HS-27A (cell line): ENCODE results near the gene MSL1.

Experiments used
- DNase-seq: peaks from one replicate; pipeline ENCODE4 v3.0.0-alpha.2; 2012; ENCODE audit warnings: low read depth, missing footprints

Gene MSL1

DNA sequence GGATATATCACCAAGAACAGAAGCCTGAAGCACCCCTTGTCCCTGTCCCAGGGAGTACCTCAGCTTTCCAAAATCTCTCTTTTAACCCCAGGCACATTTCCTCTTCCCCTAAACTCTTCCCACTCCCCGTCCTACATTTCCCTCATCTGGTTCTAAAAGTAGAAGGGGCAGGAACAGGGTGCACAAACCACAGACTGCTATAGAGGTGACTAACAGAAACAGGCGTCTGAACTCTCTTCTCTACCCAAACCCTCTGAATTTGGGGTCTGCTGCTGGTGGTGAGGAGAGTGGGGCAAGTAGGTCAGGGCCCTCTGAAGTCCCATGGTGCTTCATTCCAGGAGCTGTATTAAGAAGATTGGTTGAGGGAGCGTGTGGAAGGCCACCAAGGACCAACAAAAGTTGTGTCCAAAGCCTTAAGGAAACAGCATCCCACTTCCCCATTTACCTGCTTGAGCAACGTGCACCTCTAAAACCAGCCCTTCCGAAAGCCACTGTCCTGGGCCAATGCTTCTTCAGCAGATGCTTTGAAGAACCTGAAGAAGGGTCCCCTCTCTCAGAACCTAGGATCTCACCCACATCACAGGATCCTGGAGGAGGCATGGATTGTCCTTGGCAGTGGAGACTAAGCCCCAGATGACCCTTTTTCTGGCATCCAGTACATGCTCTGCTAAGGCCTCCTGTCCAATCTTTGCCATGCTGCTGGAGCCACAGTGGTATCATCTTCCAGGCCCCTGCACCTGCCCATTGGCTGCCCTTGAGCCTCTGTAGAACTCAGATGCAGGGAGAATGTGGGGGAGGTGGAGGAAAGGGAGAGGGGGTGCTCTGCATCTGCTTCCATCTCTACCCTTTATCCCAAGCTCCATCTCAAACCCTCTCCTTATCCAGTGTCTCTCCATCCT lies 15.7 kb upstream of the MSL1 start:
- no peak for DNase-seq

DNA sequence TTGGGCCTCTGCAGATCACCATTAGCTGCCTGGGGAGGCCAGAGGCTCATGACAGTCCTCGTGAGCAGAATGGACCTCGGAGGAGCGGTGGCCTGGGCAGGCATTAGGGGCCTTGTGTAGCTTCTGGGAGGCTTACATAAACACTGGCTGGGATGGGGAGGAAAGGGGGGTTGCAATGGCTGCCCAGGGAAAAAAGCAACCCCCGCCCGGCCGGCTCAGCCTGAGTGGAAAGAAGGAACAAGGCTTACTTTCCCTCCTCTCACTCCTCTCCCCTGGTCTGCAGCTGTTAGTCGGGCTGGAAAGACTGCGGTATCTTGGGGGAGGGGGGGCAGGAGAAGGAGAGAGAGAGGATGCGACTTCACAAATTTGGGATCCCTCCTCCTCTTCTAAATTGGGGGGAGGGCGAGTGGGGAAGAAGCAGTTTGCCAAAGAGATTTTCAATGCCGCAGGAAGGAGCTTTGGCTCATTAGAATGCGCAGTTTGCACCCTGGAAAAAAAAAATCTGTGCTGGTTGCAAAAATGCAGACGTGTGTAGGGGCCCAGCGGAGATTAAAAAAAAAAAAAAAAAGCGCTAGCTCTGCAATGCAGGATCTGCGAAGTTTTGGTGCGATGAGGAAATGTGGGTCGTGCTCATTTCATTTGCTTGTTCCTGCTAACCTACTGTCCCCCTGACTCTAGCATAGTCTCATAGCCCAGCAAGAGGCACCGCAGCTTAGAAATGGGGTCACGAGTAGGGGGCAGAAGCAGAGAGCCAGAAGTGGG lies 14.8 kb upstream of the MSL1 start:
- DNase-seq: no peak

DNA sequence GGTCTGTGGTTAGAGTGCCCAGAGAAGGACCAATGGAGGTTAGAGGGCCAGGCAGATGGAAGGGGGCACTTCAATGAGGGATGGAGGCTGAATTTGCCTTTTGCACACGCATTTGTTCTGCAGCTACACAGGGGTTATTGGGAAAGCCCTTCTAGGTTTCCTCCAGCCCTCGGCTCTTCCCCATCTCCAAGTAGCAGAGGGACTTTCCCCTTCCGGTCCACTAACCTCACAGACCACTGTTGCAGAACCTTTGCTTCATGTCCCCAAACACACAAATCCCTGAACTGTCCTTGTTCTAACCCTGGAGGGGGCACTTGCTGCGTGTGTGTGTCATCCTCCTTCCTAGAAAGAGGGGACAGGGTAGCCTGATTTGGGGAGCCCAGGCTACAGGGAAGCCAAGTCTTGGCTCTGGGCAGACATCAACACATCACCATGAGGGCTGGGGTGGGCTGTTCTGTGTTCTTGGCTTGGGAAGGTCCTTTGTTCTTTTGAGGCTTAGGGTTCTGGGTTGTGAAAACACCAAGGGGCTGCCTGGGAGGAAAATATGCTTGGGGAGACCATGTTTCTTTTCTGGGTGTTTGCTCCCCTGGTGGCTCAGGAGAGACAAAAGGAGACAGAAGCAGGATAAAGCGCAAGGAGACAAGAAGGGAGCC lies 14.1 kb upstream of the MSL1 start:
- no peak for DNase-seq

DNA sequence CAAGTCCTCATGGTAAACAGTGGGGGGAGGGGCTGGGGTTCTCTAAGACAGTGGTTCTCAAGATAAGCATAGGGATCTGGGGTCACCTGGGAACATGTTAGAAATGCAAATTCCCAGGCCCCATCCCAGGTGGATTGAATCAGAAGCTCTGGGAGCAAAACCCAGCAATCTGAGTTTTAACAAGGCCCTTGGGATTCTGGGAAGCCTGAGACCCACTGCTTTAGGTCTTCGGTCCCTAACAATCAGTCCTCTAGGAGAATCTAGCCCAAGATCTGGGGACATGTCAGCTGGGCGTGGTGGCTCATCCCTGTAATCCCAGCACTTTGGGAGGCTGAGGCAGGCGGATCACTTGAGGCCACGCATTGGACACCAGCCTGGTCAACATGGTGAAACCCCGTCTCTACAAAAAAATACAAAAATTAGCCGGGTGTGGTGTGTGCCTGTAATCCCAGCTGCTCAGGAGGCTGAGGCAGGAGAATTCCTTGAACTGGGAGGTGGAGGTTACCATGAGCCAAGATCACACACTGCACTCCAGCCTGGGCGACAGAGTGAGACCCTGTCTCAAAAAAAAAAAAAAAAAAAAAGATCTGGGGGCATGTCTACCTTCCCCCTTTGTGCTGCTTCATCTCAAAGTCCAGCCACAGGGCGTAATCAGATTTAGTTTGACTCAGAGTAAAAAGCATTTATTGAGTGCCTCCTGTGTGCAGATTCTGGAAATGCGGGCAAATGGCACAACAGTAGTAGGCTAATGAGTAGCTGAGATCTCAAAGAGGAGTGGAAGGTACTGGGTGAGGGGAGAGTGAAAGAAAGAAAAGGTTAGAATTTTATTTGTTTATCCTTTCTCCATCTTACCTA lies 12.6 kb upstream of the MSL1 start:
- DNase-seq: no peak

DNA sequence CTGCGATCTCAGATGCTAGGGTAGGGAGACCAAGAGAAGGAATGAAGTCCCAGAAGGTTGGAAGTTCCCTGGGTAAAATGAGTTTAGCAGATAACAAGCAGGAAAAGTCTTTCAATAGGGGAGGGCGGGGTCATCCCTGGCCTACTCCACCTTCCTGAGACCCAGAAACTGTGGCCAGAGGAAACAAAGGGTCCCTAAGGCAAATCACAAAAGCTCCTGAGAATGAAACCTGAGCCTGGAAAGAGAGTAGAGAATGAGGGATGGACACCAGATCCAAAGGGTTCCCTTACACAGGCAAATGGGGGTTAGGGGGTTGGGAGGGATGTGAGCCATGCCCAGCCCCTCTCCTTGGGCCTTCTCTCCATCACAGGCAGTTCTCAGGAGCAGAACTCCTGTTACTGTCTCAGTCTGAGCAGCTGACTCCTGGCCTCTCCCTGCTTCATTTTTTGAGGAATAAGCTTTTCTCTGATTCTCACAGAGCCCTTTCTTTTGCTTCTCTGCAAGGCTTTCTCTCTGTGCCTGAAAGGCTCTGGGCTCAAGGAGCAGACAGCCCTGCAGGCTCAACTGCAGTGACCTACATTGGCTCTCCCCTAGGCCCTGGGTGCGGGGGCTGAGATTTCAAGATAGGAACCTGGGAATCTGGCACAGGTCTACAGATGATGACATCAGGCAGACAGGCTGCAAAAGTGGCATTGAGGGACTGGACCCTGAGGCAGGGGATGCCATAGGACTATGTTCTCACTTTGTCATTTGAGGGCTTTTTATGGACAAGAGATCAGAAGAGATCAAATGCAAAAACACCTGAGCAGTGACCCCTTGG lies 11.5 kb upstream of the MSL1 start:
- no peak for DNase-seq

DNA sequence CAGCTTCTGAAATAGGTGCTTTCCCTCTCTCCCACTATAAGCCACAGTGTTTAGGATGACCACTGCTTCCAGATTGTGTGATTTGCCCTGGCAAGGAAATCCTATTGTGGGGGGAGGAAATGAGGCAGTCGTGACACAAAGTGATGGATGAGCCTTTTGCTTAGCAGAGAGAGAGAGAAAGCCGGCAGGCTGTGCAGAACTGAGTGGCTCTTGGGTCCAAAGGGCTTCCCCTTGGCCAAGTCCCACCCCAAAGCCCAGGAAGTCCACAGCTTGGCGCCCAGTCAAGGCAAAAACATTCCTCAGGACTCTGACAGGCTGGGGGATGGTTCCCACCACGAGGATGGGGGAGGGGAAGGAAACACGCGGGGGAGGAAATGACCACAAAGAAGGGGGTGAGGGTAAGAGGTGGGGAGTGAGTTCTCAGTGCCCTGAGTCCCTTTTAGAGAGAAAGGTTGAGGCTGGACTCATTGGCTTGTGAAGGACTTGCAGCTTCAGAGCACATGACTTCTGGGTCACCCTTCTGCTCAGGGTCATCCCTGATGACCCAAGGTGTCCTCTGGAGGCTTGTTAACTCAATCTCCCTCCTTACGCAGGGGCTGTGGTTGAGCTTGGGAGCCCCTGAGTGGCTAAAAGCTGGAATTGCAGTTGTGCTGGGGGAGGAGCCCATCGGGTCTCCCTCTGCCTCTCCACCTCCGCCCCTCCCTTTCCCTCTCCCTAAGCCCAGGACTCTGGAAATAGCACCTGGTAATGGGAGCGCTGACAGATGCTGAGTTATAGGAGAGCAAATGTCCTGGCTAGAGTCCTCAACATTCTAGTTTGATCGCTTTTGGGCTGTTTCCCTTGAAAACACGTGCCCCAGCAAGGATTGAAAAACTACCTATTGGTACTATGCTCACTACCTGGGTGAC lies 10.3 kb upstream of the MSL1 start:
- no peak for DNase-seq

DNA sequence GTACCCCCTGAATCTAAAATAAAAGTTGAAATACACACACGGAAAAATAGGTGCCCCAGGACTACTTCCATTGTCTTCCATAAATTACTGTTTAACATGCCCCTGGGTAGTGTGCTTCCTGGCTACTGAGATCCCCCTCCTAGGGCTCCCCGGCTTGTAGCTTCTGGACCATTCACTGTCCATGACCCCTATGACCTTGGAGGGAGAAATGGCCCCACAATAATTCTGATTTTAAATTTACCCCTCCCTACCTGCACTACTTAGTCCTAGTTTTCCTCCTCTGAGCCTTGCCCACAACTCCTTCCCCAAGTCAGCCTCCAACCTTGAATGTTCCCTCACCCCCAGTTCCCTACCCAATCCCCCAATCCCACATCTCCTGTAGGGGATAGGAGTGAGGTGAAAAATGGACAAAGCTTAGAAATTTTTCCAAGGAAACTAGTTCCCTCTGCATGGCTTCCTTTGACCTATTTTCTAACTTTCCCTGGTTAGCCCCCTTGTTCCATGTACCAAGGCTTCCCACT lies 9.5 kb upstream of the MSL1 start:
- no peak for DNase-seq

DNA sequence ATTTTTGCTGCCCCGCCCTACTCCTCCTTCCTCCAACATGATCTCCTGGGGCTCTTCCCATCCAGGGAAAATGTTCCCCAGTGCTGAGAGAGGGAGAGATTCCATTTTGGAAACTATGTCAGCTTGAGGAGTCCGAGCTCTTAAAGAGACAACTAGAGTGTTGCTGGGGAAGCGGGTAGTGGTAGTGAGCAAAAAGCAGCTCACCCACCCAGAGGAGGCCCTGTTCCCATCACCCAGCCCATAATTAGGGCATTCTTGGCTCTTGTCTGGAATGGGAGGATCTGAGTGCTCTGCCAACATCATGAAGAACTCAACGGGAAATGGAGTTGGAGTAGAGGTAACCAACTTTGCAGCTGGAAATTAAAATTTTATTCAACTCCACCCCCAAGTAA lies 9.1 kb upstream of the MSL1 start:
- no peak for DNase-seq

DNA sequence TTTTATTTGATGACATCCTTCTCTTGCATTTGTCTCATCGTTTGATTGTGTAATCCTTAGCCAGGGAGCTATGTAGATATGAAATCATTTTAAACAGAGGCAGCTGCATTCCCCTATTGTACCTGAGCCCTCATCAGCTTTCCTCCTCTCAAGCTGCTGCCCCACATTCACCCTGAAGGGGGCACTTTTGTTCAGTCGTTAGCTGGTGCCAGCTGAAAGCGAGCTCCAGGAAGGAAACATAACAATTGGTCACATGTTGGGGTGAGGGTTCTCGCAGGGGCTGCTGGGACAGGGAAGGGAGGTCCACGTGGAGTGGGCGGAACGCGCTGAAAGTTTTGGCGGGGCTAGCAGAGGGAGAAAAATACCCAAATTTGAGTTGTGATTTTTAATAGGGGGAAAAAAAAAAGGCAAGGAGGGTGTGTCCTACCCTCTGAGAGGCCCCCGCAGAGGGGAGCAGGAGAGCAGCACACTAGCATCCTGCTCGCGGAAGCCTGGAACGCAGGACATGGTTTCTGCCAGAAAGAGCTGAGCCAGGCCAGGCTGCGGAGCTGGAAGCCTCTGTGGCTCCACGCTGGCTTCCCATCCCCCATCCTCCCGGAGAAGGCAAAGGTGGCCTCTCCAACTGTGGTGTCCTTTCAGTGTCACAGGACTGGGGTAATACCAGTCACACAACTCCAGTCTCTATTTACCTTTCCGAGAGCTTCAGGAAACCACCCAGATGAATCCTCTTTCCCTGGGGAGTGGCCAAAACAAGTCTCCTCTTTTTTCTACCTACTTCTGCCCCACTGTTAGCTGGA lies 8.5 kb upstream of the MSL1 start:
- DNase-seq: no peak

DNA sequence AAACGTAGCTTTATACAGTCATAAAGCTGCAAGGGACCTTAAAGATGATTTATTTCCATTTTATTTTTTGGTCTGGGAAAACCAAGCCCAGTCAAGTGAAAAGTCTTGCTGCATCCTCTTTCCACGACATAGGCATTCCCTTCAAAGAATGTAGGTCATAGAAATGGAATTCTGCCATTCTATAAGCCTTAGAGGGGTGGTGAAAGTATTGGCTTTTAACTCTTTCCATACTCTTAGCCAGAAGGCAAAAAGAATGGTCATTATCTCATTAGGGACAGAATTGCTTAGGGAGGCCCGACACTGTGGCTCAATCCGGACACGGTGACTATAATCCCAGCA lies 7.9 kb upstream of the MSL1 start:
- no peak for DNase-seq

DNA sequence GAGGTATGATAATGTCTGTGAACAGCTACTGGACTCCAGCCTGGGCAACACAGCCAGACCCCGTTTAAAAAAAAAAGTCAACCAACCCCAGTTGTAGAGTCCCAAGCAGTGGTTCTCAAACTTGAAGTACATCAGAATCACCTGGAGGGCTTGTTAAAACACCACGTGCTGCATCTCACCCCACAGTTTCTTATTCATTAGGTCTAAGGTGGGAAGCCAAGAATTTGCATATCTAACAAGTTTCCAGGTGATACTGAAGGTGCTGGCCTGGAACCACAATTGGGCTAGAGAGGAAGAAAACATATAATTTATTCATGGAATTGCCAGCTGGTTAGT lies 6.7 kb upstream of the MSL1 start:
- no peak for DNase-seq

DNA sequence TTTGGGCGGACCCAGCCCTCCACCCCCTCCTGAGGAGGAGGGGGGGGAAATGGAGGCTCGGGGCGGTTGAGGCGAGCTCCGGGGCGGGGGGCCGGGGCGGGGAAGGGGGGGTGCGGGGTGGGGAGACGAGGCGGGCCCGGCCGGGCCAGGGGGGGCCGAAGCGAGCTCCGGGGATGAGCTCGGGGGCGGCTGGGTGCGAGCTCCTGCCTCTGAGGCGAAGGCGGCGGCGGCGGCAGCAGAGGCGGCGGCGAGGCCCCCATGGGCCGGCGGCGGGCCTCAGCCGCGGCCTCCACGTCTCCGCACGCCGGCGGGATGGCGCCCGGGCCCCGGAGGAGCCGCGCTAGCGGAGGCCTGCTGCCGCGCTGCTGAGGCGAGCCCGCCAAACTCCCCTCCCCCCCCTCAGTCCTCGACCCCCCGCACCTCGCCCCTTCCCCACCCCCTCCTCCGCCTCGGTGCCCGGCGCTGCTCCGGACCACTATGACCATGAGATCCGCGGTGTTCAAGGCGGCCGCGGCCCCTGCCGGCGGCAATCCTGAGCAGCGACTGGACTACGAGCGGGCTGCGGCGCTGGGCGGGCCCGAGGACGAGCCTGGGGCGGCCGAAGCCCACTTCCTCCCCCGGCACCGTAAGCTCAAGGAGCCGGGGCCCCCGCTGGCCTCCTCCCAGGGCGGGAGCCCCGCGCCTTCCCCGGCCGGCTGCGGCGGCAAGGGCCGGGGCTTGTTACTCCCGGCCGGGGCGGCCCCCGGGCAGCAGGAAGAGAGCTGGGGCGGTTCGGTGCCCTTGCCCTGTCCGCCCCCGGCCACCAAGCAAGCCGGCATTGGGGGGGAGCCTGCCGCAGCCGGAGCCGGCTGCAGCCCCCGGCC lies 596 bp downstream of the MSL1 start:
- no peak for DNase-seq

DNA sequence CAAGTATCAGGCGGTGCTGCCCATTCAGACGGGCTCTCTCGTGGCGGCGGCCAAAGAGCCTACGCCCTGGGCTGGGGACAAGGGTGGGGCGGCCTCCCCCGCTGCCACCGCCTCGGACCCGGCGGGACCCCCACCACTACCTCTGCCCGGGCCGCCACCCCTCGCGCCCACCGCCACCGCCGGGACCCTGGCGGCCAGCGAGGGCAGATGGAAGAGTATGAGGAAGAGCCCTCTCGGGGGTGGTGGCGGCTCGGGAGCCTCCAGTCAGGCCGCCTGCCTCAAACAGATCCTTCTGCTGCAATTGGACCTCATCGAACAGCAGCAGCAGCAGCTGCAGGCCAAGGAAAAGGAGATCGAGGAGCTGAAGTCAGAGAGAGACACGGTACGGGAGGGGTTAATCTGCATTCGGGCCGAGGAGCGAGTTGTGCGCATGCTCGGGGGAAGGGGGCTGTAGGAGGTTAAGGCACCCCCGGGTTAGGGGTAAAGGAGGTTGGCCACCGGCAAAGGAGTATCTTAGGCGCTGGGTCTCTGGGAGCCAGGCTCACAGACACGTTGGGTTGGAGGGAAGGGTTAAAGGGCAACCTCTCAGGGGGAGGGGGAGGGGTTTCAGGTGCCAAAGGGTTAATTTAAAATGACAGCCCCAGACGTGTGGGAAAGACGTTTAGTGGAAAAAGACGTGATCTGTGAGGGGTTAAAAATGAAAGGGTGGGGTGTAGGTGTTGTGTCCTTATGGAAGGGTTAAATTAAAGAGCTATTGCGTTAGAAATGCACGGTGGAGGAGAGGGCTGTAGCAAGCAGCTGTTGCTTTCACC lies 1.4 kb downstream of the MSL1 start:
- DNase-seq: no peak

DNA sequence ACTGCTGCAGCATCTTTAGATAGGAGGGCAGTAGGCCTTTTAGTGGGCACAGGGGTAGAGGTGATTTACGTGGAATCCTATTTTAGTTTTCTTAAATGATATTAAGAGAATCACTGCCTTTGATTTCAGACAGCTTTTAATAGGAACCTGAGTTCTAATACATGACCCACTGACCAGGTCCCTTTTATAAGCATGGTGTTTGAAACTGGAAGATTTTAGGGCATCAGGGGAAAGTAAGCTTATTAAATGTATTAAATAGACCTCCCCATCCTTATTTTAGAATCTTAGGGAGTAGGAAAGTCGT lies 2.0 kb downstream of the MSL1 start:
- no peak for DNase-seq

DNA sequence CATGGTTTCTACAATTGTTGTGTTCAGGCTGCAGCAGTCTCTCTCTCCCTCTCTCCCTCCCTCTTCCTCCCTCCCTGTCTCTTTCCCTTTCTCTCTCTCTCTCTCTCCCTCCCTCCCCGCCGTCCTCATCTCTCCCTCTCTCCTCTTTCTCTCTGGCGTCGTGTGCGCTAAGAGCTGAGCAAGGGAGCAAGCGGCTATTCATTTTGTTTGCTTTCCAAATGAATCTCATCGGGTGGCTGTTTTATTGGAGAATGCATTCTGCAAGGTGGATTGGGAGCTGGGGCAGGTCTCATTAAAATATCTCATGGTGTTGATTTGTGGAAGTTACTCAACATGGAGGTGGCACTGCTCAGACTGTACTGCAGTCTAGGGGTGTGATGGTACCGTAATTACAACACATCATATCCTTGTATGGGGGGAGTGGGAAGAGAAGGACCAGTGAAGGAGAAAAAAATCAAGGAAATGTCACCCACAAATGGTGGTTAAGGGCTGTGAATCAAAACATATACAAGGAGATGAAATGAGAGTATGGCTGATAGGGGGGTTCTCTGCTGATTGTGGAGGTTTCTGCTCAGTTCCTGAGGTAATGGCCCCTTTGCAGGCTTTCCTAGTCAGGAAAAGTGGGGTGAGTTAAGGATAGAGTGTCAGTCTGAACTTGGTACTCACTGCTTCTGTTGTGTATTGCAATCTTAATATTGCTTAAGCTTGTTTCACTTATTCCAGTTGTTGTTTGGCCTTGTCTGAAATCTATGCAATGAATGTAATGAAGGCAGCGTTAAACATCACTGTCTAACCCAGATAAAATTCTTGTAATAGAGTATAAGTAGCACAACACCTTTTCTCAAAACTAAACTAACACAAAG lies 2.7 kb downstream of the MSL1 start:
- no peak for DNase-seq

DNA sequence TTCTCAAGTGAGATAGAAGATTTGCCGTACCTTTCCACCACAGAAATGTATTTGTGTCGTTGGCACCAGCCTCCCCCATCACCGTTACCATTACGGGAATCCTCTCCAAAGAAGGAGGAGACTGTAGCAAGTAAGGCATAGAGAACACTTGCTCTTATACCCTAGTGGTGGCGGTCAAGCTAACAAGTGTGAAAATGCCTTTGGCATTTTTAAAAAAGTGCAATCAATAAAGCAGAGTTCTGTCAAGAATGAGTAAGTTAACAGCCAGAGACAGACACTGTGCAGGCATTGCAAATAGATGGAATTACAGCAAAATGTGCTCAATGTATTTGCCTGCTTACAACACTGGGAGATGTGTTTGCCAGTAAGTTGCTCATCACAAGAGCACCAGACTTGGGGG lies 7.7 kb downstream of the MSL1 start:
- no peak for DNase-seq
